ENCODE data around the gene CGNL1.

Gene CGNL1

GRCh38 chr15:57496946-57497869 is 120.9 kb downstream of the CGNL1 start:
- DNase-seq (ENCODE audit: low read depth): no peak

- DNase-seq (ENCODE audit: low read depth): no peak
These were observed 124.0 kb downstream of the CGNL1 start for GRCh38 chr15:57500256-57500655.

- DNase-seq (ENCODE audit: low read depth): no peak
These were observed 124.8 kb downstream of the CGNL1 start for GRCh38 chr15:57500979-57501576.

- DNase-seq (ENCODE audit: low read depth): no peak
These were observed 125.8 kb downstream of the CGNL1 start for GRCh38 chr15:57502116-57502515.

GRCh38 chr15:57503051-57503702 is 126.9 kb downstream of the CGNL1 start:
- DNase-seq (ENCODE audit: low read depth): no peak

- DNase-seq (ENCODE audit: low read depth): no peak
These were observed 127.8 kb downstream of the CGNL1 start for GRCh38 chr15:57503911-57504598.

GRCh38 chr15:57504599-57504940 is 128.3 kb downstream of the CGNL1 start:
- DNase-seq (ENCODE audit: low read depth): no peak

- DNase-seq (ENCODE audit: low read depth): no peak
These were observed 128.9 kb downstream of the CGNL1 start for GRCh38 chr15:57505056-57505715.

GRCh38 chr15:57505949-57506391 is 129.7 kb downstream of the CGNL1 start:
- no peak for DNase-seq (ENCODE audit: low read depth)

- DNase-seq (ENCODE audit: low read depth): no peak
These were observed 130.1 kb downstream of the CGNL1 start for GRCh38 chr15:57506422-57506821.

GRCh38 chr15:57507111-57507510 is 130.8 kb downstream of the CGNL1 start:
- no peak for DNase-seq (ENCODE audit: low read depth)

- no peak for DNase-seq (ENCODE audit: low read depth)
These were observed 132.8 kb downstream of the CGNL1 start for GRCh38 chr15:57509126-57509525.

- DNase-seq (ENCODE audit: low read depth): no peak
These were observed 133.7 kb downstream of the CGNL1 start for GRCh38 chr15:57509965-57510364.

GRCh38 chr15:57510647-57511046 is 134.3 kb downstream of the CGNL1 start:
- no peak for DNase-seq (ENCODE audit: low read depth)

GRCh38 chr15:57516327-57517029 is 140.2 kb downstream of the CGNL1 start:
- DNase-seq (ENCODE audit: low read depth): no peak

GRCh38 chr15:57517030-57517671 is 140.8 kb downstream of the CGNL1 start:
- DNase-seq (ENCODE audit: low read depth): no peak

- no peak for DNase-seq (ENCODE audit: low read depth)
These were observed 142.6 kb downstream of the CGNL1 start for GRCh38 chr15:57518779-57519405.

GRCh38 chr15:57519806-57520205 is 143.5 kb downstream of the CGNL1 start:
- no peak for DNase-seq (ENCODE audit: low read depth)

GRCh38 chr15:57521503-57521902 is 145.2 kb downstream of the CGNL1 start:
- DNase-seq (ENCODE audit: low read depth): no peak

GRCh38 chr15:57522148-57522547 is 145.8 kb downstream of the CGNL1 start:
- no peak for DNase-seq (ENCODE audit: low read depth)

Measured in activated T-cell treated with anti-CD3 and anti-CD28 coated beads for 48 hours (primary cell).